Stimulated activated CD8-positive, alpha-beta memory T cell treated with anti-CD3 and anti-CD28 coated beads, Interleukin-4, amount 100 ng/mL, for 48 hours (primary cell): ENCODE results near the gene TRIM28.
"Not testable (repeated sequence)": the region's sequence is repeated elsewhere in the genome, so short reads cannot be mapped to it uniquely, and the experiment has no call there.

ENCODE experiments used
- DNase-seq: peaks from one replicate; pipeline ENCODE4 v3.0.0-alpha.2; 2020

TRIM28 gene

GRCh38 chr19:58543826-58544590, at the start of gene TRIM28:
Gene TRIM28 (plus strand): TSS chr19:58544064. CDS start chr19:58544758, 694 bp downstream.
- DNase-seq, result peak; percentile 100

- DNase-seq, result no peak
Observed at GRCh38 chr19:58497634-58498170, 46.2 kb upstream of the TRIM28 start.

- DNase-seq, result no peak
Observed at GRCh38 chr19:58498316-58499020, 45.4 kb upstream of the TRIM28 start.

GRCh38 chr19:58499021-58499927, 44.6 kb upstream of the TRIM28 start:
- DNase-seq, result peak; percentile 100

- no peak for DNase-seq
Observed at GRCh38 chr19:58500242-58500641, 43.6 kb upstream of the TRIM28 start.

- not testable (repeated sequence) for DNase-seq
Observed at GRCh38 chr19:58507602-58508223, 36.2 kb upstream of the TRIM28 start.

GRCh38 chr19:58509731-58510083, 34.2 kb upstream of the TRIM28 start:
- no peak for DNase-seq

- DNase-seq, result no peak
Observed at GRCh38 chr19:58510084-58510862, 33.6 kb upstream of the TRIM28 start.

- DNase-seq, result no peak
Observed at GRCh38 chr19:58511353-58512208, 32.3 kb upstream of the TRIM28 start, which contains the start of gene SLC27A5. Gene SLC27A5 (minus strand): TSS chr19:58511992. CDS start chr19:58511955, 37 bp downstream.

GRCh38 chr19:58513213-58513693, 30.6 kb upstream of the TRIM28 start:
- no peak for DNase-seq

- DNase-seq, result peak; percentile 97
Observed at GRCh38 chr19:58513694-58514563, 29.9 kb upstream of the TRIM28 start.

- DNase-seq, result no peak
Observed at GRCh38 chr19:58514564-58515022, 29.3 kb upstream of the TRIM28 start.

- DNase-seq, result no peak
Observed at GRCh38 chr19:58515259-58515658, 28.6 kb upstream of the TRIM28 start.

- DNase-seq, result no peak
Observed at GRCh38 chr19:58516246-58516836, 27.5 kb upstream of the TRIM28 start.

GRCh38 chr19:58516964-58517833, 26.7 kb upstream of the TRIM28 start:
- no peak for DNase-seq

GRCh38 chr19:58518256-58519086, 25.4 kb upstream of the TRIM28 start:
- DNase-seq, result no peak

GRCh38 chr19:58519087-58519354, 24.8 kb upstream of the TRIM28 start:
- DNase-seq, result peak; percentile 71
